Measurements from ENCODE around the gene PADI2. TPM values are rescaled to one million over a fixed set of nuclear protein-coding genes. Genes with fewer than 3 reads are reported as not detected.

Gene PADI2
- total and polyA plus RNA-seq, 2 donors (not counting 3 experiments of a cell fraction or from before 2014, with no cell fraction given) = not detected

- Histone ChIP-seq H3K4me2 (ENCODE audit: insufficient read depth, low read length) (peak overlapping the region; percentile 44), H4K20me1 (replicated peaks; ENCODE audit: control insufficient read depth, extremely low read depth, insufficient read depth, low read length) (no peaks in the 10 kb centered on the region), H3K4me3 (replicated peaks in 1 of 3; ENCODE audit: insufficient read depth in 1 of 3, low read depth in 1 of 3, low read length in 3 of 3) (no peak overlapping the region), H3K79me2 (ENCODE audit: control insufficient read depth, insufficient read depth, low read length) (no peaks in the 10 kb centered on the region), H3K27ac (ENCODE audit: insufficient read depth, low read depth, low read length) (peak overlapping the region; percentile 13), H3K9me3 (replicated peaks; ENCODE audit: control insufficient read depth, insufficient read depth, low read length) (no peaks in the 10 kb centered on the region), H3K4me1 (ENCODE audit: control insufficient read depth, extremely low read depth, insufficient read depth, low read length) (peaks cover 19% of the 10 kb centered on the region), H3K9me1 (replicated peaks; ENCODE audit: control insufficient read depth, extremely low read depth, insufficient read depth, low read length) (no peaks in the 10 kb centered on the region), H2AFZ (ENCODE audit: low read depth, low read length) (no peak overlapping the region), H3K36me3 (ENCODE audit: control insufficient read depth in 2 of 2, extremely low read depth in 1 of 2, insufficient read depth in 2 of 2, low read length in 2 of 2) (no peaks in the 10 kb centered on the region), H3K9ac (replicated peaks; ENCODE audit: extremely low read depth, insufficient read depth, low read length) (no peak overlapping the region), H3K27me3 (ENCODE audit: control insufficient read depth in 2 of 2, insufficient read depth in 2 of 2, low read length in 2 of 2) (peaks cover 14 to 16% of the 10 kb centered on the region in 2 experiments)
- POLR2A ChIA-PET = interaction anchor here (0.5 kb wide), 1 partner anchor 317 kb away, joined by 3 read pairs; the partner anchor contains the start of gene RCC2
- peak; percentile 74 for DNase-seq (ENCODE audit: low read depth, low spot score)
- TF ChIP-seq CTCF (IDR thresholded peaks at IDR 0.05; ENCODE audit: extremely low read depth in 1 of 2, insufficient read depth in 1 of 2, low read depth in 1 of 2, low read length in 2 of 2) (no peak), POLR2A (IDR thresholded peaks at IDR 0.05; ENCODE audit: low read depth, low read length) (no peak), FOS (IDR thresholded peaks at IDR 0.05; ENCODE audit: borderline replicate concordance, insufficient read depth, low read length) (no peak)
- dilution Hi-C loops (cut with MboI; ENCODE audit: extremely low pct_ligation_motif_present, low sequenced_read_pairs) (no loop called here), intact Hi-C loops (cut with micrococcal nuclease) (no loop called here)
- no TSS peak for BruUV-seq (replicated peaks)
- CTCF ChIA-PET = interaction anchor here (1.0 to 11.0 kb wide), 7 partner anchors 63 to 213 kb away, joined by 3 to 261 read pairs (median 4); no protein-coding TSS in a partner anchor
- FAIRE-seq = peak; percentile 73
These were observed 3.4 kb upstream of the PADI2 start for GRCh38 chr1:17122521-17123164.

- FAIRE-seq (no peak), DNase-seq (ENCODE audit: low read depth, low spot score) (no peak)
- H3K9ac ChIP-seq (replicated peaks; ENCODE audit: extremely low read depth, insufficient read depth, low read length) = no peak overlapping the region
- no peak overlapping the region for H3K27ac ChIP-seq (ENCODE audit: insufficient read depth, low read depth, low read length)
- no peaks in the 10 kb centered on the region for H3K9me1 ChIP-seq (replicated peaks; ENCODE audit: control insufficient read depth, extremely low read depth, insufficient read depth, low read length)
- peaks cover 18 to 20% of the 10 kb centered on the region in 2 experiments for H3K27me3 ChIP-seq (ENCODE audit: control insufficient read depth in 2 of 2, insufficient read depth in 2 of 2, low read length in 2 of 2)
- POLR2A ChIA-PET = no interaction called here
- H3K36me3 ChIP-seq (ENCODE audit: control insufficient read depth in 2 of 2, extremely low read depth in 1 of 2, insufficient read depth in 2 of 2, low read length in 2 of 2) = no peaks in the 10 kb centered on the region
- dilution Hi-C loops (cut with MboI; ENCODE audit: extremely low pct_ligation_motif_present, low sequenced_read_pairs) (no loop called here), intact Hi-C loops (cut with micrococcal nuclease) (no loop called here)
- H4K20me1 ChIP-seq (replicated peaks; ENCODE audit: control insufficient read depth, extremely low read depth, insufficient read depth, low read length) = no peaks in the 10 kb centered on the region
- no peaks in the 10 kb centered on the region for H3K9me3 ChIP-seq (replicated peaks; ENCODE audit: control insufficient read depth, insufficient read depth, low read length)
- H3K4me2 ChIP-seq (ENCODE audit: insufficient read depth, low read length) = no peak overlapping the region
- no peaks in the 10 kb centered on the region for H3K79me2 ChIP-seq (ENCODE audit: control insufficient read depth, insufficient read depth, low read length)
- no peak overlapping the region for H2AFZ ChIP-seq (ENCODE audit: low read depth, low read length)
- peaks cover 15% of the 10 kb centered on the region for H3K4me1 ChIP-seq (ENCODE audit: control insufficient read depth, extremely low read depth, insufficient read depth, low read length)
- H3K4me3 ChIP-seq (replicated peaks in 1 of 3; ENCODE audit: insufficient read depth in 1 of 3, low read depth in 1 of 3, low read length in 3 of 3) = no peak overlapping the region
- BruUV-seq (replicated peaks) = no TSS peak
- TF ChIP-seq GATA2 (IDR thresholded peaks at IDR 0.05; ENCODE audit: insufficient read depth, insufficient read length, low read depth, low read length) (no peak), JUN (IDR thresholded peaks at IDR 0.05; ENCODE audit: borderline replicate concordance, insufficient read depth, insufficient read length, low read depth) (no peak), MYC (IDR thresholded peaks at IDR 0.05; ENCODE audit: low read depth, low read length) (no peak), EZH2 (IDR thresholded peaks at IDR 0.05; ENCODE audit: borderline replicate concordance, low read depth, low read length, severe bottlenecking) (no peak), POLR2AphosphoS5 (IDR thresholded peaks at IDR 0.05; ENCODE audit: insufficient read depth, low read depth, low read length) (no peak), FOS (IDR thresholded peaks at IDR 0.05; ENCODE audit: borderline replicate concordance, insufficient read depth, low read length) (no peak), CTCF (IDR thresholded peaks at IDR 0.05; ENCODE audit: extremely low read depth in 1 of 2, insufficient read depth in 1 of 2, low read depth in 1 of 2, low read length in 2 of 2) (no peak), POLR2A (IDR thresholded peaks at IDR 0.05; ENCODE audit: low read depth, low read length) (no peak), MAX (IDR thresholded peaks at IDR 0.05; ENCODE audit: insufficient read depth, insufficient read length) (no peak)
- CTCF ChIA-PET = interaction anchor here (1.0 to 11.0 kb wide), 7 partner anchors 63 to 214 kb away, joined by 3 to 261 read pairs (median 4); no protein-coding TSS in a partner anchor
These were observed 2.6 kb upstream of the PADI2 start for GRCh38 chr1:17121881-17122280.
